Measurements from ENCODE around the gene ATP23.
A peak's percentile ranks its signal among the peaks of the same experiment; 100 is the strongest.

Gene ATP23

DNA sequence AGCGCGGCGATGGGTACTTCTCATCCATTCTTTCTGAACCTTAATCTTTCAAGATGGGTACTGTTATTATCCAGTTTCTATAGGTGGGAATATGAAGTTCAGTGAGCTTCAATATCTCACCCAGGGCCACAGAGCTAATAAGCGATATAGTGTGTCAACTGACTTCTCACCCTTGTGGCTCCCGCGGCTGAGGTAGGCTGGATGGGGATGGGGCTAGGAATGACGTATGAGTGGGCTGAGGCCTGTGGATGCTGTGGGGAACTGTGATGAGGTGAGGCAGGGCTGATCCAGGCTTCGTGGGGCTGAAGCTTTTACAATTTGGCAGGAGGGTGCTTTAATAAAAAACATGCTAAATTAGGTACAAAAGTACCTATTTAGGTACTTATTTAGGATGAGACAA is 32.9 kb upstream of the ATP23 start:
- no peak for DNase-seq (ENCODE audit: low read depth in 3 of 3)

DNA sequence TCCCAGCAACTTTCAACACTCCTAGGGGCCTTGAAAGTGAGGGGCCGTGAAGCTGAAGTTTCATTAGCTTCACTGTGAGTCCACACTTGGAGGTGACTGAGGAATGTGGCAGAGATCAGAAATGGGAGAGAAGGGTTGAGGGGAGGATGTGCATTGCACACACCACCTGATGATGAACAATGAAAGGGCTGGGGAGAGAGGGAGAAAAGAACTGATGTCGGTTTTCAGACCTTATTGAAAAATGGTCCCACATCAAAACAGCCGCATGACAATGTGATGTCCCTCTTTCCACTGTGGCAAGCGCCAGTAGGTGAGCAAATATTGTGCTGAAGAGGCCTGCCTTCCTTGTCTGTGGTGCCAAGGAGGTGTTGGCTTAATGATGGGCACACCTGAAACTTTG is 32.3 kb upstream of the ATP23 start:
- no peak for DNase-seq (ENCODE audit: low read depth in 3 of 3)

DNA sequence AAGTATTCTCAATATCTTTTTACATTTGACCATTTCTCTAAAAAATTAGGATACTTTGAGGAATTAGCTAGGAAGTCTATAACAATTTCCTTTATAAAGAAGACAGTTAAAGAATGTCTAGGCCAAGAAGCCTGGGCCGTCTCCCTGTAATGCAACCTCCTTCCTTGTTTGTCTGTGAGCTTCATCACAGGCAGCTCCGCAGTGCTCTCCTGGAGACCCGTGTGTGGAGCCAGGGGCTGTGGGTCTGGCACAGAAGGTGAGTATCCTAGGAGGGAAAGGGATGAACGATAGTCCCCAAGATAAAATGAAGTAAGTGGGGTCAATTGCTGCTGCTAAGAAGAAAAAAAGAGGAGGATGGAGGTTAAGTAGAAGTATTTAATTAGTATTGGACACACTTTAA is 31.8 kb upstream of the ATP23 start:
- no peak for DNase-seq (ENCODE audit: low read depth in 3 of 3)

DNA sequence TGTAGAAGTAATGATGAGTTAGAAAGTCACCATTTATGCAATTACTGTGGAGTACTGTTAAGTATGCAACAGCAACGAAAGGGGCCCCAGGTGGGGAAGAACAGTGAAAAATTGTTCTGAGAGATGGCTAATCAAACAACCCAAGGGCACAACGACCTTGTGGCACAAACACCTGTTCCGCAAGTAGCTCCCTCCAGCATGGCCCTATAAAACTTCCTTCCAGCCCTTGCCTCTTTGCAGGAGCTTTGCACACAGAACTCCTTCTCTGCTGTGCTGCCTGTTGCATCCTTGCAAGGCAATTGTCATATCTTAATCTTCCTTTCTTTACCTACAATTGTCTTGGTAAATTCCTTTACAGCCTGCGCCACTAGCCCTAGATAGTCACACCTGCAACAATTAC is 23.2 kb upstream of the ATP23 start:
- DNase-seq (ENCODE audit: low read depth in 3 of 3), result no peak

DNA sequence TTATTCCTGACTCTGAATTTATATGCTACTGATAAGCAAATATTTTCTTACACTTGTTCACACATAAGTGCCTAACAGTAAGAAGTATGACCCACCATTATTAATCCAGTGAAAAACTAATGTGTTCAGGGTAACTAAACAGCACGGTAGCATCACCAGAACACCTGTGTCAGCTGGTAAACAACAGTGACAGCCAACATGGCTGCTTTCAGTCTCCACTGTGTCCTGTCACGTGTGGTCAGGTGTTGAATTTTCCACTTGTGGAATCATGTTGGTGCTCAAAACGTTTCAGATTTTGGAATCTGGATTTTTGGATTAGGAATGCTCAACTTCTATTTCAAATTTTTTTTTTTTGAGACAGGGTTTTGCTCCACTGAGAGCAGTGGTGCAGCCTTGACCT is 14.3 kb upstream of the ATP23 start:
- no peak for DNase-seq (ENCODE audit: low read depth in 3 of 3)

DNA sequence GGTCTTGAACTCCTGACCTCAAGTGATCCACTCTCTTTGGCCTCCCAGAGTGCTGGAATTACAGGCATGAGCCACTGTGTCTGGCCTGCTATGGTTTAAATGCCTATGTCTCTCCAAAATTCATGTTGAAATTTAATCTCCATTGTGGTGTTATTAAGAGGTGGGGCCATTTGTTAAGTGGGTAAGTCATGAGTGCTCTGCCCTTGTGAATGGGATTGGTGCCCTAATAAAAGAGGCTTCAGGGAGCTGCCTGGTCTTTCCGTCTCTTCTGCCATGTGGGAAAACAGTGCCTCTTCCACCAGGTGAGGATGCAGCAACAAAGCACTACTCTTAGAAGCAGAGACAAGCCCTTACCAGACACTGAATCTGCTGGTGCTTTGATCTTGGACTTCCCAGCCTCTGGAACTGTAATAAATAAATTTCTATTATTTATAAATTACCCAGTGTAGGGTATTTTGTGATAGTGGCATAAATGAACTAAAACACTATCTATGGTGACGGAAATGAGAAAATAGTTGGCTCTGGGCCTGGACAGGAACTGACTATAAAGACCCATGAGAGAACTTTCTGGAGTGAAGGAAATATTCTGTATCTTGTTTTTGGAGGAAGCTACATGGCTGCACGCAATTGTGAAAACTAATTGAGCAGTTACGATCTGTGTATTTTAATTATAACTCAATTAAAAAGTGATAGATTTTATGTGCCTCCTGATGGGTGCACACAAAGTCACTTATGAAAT is 12.1 kb upstream of the ATP23 start:
- no peak for DNase-seq (ENCODE audit: low read depth in 3 of 3)

DNA sequence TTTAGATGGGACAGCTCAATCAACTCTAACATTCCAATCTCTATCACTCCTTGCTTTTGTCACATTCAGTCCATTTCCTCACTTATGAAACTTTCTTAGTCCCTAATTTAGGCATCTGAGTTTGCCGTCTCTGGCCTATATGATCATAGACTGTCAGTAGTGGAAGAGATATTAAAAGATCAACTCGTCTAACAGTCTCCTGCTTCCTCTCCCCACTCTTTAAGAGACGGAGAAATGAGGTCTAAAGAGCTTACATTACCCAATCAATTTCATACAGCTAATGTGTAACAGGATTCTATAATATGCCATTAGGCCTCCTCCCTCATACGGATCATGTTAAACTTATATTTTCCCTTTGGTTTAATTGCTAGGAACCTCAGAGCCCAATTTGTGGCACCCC is 6.5 kb upstream of the ATP23 start:
- DNase-seq (ENCODE audit: low read depth in 3 of 3), result no peak

DNA sequence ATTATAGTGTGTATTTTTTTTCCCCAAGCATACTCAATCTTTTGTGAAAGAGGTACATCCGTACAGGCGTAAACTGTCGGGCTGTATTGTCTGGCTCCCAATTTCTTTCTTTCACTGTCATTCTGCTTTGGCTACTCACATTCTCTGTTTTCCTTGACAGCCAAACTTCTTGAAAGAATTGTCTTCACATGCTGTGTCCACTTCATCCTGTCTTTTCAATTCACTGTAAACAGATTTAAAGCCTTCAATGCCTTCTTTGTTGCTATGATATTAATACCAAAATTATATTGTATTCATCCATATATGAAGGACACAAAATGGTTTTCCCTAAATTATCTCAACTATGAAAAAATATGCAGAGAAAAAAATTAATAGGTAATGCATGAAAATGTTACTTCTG is 6.0 kb upstream of the ATP23 start:
- no peak for DNase-seq (ENCODE audit: low read depth in 3 of 3)

DNA sequence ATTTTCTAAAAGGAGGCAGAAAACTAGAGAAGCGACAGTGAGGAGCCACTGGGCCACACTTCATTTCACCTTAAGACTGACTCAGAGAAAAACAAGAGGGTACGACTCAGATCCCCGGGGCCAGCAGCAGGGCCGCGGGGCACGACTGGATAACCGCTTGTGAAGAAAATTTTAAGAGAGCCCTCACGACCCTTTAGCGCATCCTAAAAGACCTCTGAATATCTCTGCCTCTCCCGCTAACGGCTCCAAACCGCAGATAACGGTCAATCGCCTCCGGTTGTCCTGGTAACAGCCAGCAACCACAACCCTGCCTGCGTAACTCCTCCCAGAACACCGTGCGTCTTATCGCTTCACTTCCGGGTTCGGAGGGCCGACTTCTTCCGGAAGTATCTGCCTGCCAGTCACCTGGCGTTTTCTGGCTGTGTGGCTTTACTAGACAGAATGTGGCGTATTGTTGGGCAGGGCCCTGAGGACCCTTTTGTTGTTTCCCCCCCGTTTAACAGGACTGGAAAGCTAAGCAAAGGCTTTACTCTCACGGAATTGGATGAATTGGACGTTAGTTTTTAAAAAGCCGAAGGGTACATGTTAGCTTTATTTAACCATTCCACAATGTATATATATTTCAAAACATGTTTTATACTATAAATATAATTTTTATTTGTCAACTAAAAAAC is 5.4 kb upstream of the ATP23 start:
- peak; percentile 79 to 88 (median 87) for DNase-seq (ENCODE audit: low read depth in 3 of 3)

DNA sequence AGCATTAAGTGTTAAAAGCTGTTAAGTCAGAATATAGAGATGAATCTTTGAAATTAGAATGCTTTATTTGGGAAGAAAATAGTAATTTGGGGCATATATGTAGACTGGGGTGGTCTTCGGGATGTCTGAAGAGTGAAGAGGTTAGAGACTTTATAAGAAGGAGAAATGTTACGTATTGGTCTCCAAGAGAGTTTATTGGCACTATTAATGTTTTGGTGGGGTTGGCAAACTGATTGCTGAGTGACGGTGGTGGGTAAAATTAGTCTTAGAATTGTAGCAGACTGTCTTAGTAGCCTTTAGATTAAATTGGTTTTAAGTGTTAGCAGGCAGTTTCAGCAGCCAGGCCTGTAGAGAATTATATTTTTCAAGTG is 4.9 kb upstream of the ATP23 start:
- no peak for DNase-seq (ENCODE audit: low read depth in 3 of 3)

DNA sequence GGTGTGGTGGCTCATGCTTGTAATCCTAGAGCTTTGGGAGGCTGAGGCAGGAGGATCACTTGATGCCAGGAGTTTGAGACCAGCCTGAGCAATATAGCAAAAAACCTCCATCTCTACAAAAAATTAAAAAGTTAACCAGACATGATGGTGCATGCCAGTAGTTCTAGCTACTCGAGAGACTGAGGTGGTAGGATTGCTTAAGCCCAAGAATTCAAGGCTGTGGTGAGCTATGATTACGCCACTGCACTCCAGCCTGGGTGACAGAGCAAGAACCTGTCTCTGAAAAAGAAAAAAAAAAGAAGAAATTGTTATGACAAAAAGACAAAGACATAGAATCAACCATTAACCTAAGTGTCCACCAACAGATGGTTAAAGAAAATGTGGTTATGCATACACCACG is 2.1 kb upstream of the ATP23 start:
- DNase-seq (ENCODE audit: low read depth in 3 of 3), result no peak

DNA sequence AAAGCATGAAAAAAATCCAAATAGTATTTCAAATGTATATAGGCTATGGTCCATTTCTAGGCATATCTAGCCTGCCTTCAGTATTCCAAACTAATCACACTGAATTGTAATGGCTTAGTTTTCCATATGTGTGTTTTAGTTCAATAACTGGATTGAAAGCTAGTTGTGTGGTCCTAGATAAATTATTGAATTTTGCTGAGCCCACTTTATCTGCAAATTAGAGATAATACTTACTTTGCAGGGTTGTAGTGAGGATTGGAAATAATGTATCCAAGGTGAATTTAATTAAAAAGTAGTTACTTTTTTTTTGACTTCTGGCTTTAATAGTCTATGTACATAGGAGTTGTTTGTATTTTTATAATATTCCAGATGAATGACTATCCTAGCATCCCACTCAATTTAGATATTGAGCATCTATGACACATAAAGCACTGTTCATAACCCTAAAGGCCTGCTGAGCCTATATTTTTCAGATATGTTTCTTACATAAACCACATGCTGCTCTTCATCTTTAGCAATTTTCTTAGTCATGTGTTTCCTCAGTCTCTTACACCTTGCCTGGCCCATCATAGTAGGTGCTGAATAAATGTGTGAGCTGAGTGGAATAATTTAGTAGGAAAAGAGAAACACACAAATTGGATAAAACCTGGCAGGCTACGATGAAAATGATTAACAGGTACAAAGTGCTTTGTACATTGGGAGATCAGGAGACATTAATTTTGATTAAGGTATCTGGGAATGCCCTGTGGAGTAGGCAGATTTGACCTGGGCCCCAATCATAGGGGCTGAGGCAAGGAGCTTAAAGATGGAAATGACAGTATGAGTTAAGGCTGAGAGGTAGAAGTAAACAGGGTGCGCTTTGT is 1.1 kb upstream of the ATP23 start:
- DNase-seq (ENCODE audit: low read depth in 3 of 3), result no peak

DNA sequence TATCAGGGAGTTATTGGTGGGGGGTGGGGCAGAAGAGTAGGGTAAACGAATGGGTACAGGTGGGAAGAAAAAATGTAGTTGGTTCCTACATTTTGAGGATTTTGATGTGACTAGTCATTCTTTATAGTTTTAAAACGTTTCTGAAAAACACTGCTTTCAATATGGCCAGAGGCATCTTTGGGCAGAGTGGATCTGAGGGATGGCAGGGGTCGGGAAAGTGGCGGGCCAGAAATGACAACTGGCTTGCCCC is 527 bp upstream of the ATP23 start:
- no peak for DNase-seq (ENCODE audit: low read depth in 3 of 3)

DNA sequence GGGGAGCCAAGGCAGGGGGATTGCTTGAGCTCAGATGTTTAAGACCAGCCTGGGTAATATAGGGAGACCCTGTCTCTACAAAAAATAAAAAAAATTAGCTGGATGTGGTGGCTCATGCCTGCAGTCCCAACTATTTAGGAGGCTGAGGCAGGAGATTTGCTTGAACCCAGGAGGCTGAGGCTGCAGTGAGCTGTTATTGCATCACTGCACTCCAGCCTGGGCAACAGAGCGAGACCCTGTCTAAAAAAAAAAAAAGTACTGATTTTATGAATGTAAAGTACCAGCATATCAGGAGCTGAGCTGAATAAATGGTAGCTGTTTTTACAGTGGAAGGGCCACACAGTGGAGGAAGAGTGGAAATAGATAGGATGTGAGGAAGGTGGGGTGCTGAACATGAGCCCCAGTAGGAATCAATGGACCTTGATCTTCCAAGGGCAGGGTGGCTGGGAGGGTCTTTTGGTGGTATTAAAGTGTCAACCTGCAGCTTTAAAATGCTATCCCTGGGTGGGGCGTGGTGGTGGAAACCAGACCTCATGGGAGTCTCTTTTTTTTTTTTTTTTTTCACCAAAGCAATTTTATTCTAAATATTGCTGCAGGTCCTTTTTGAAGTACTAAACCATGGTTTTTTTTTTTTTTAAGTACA is 2.2 kb downstream of the ATP23 start:
- no peak for DNase-seq (ENCODE audit: low read depth in 3 of 3)

DNA sequence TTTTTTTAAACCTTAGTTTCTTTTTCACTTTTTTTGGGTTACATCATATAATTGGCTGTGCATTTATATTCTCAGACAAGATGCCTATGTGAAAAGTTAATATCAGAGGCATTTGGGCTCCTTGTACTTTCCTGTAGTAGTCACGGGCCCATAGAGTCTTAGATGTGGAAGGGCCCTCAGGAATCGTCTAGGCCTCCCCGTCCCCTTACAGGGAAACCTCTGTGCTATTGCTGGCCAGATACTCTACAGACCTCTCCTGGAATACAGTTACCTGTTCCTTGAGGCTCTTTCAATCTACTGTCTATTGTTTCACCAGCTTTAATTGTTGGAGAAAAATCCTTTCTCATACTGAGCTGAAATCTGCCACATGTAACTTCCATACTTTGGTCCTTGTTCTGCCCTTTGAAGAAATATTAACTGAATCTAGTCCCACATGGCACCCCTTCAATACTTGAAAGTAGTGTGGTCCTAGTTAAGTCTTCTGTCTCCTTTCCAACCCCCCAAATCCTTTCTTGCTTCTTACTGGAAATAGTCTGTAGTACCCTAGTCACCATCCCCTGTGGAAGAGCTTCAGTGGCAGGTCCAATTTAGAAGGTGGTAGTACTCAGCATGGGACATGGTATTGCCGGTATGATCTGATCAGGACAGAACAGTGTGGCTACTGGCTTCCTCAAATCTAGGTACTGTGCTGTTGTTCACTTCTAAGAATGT is 3.1 kb downstream of the ATP23 start:
- no peak for DNase-seq (ENCODE audit: low read depth in 3 of 3)

DNA sequence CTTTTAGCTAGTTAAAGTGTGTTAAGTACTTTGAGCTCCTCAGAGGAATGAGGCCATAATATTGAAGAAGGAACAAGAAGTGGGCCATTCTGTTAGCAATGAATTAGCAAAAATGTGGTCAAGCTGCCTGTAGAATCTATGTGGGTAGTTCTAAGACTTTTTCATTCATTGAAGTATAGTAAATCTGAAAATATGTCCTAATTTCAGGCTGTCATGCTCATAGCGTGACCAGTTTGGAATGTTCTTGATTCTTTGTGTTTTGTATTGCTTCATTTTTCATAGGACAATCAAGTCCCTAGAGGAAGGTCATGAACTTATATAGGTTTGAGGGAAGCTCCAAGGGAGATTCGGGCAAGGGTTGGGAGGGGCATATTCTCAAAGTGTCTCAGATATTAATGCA is 11.4 kb downstream of the ATP23 start:
- no peak for DNase-seq (ENCODE audit: low read depth in 3 of 3)

DNA sequence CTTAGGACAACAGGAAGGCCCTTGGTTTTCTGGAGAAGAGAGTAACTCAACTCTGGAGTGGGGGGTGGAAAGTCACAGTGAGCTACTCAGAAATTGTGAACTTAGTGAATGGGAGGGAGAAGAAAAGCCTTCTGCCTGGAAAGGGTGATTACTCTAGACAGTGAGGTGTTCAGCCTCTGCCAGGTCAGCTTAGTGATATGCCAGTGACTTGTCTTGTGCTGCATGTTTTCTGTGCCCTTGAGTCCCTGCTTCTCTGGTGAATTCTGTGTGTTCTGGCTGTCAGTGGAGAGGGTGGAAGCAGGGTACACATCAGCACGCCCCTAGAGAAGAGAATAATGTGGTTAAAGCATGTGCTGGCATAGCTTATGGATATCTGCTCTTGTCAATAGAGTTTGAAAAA is 13.4 kb downstream of the ATP23 start:
- DNase-seq (ENCODE audit: low read depth in 3 of 3), result no peak

DNA sequence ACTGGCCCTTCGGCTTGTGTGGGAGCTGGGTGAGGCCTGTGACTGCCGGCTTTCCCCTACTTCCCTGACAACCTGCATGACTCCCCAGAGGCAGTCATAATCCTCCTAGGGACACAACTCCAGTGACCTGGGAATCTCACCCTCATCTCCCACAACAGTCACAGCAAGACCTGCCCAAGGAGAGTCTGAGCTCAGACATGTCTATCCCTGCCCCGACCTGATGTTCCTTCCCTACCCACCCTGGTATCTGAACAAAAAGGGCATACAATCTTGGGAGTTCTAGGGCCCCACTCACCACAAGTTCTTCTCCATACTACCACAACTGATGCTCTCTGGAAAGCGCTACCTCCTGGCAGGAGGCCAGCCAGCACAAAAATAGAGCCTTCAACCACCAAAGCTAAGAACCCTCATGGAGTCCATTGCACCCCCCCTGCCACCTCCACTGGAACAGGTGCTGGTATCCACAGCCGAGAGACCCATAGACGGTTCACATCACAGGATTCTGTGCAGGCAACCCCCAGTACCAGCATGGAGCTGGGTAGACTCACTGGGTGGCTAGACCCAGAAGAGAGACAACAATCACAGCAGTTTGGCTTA is 16.8 kb downstream of the ATP23 start:
- no peak for DNase-seq (ENCODE audit: low read depth in 3 of 3)

DNA sequence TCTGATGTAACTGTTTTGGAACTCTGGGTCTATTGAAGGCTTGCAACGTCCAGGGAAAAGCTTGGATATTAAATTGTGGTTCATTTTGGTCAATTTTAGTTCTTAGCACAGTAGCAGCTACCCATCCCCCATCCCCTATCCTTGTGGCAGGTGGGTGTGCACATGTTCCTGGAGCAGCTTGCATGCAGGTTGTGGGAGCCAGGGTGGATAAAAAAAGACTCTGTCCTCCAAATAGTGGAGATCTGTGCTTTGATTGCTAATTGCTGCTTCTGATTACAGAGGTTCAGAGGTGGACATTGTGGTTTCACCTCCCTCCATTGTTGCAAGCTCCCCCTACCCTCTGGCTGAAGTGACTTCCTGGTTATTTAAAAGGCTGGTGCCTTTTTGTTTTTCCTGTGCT is 23.1 kb downstream of the ATP23 start:
- no peak for DNase-seq (ENCODE audit: low read depth in 3 of 3)

DNA sequence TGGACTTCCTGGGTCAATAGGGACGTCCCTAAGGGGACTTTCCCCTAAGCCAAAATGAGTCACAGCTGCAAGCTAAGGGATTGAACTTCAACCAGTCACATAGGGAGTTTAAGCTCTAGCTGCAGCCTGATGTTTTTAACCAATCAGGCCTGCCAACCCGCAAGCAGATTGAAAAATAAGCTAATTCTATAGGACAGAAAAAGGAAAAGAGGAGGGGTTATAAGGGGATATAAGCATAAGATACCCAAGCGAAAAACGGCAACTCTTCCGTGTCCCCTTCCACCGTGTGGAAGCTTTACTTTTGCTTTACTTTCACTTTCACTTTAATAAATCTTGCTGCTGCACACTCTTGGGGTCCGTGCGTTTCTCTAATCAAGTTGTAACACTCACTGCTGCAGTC is 24.4 kb downstream of the ATP23 start:
- no peak for DNase-seq (ENCODE audit: low read depth in 3 of 3)

DNA sequence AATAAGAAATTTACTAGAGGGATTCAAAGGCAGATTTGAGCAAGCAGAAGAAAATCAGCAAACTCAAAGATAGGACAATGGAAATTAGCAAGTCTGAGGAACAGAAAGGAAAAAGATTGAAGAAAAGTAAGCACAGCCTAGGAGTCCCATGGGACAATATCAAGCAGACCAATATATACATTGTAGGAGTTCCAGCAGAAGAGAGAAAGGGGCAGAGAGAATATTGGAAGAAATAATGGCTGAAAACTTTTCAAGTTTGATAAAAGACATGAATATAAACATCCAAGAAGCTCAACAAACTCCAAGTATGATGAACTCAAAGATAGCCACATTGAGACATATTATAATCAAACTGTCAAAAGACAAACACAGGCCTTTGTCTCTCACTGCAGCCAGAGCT is 25.2 kb downstream of the ATP23 start:
- no peak for DNase-seq (ENCODE audit: low read depth in 3 of 3)

Measured in stimulated activated CD4-positive, alpha-beta T cell treated with anti-CD3 and anti-CD28 coated beads, TNF-alpha, amount 100 ng/mL, for 48 hours (primary cell).